ENCODE measurements around the gene RIT1. TPM values are rescaled to one million over a fixed set of nuclear protein-coding genes. Genes with fewer than 3 reads are reported as not detected.

Gene RIT1
- total RNA-seq, 1 experiment from 2014 or later = 26.4 TPM

GRCh38 chr1:155898888-155899287 lies 12.3 kb downstream of the RIT1 start:
- H2BK15ac ChIP-seq (ENCODE audit: low read depth, low read length) = no peak overlapping the region
- no peaks in the 10 kb centered on the region for H3K9me3 ChIP-seq (ENCODE audit: control insufficient read depth, low read depth, low read length)
- H3T11ph ChIP-seq (ENCODE audit: low read length) = no peak overlapping the region
- H2BK5ac ChIP-seq (ENCODE audit: insufficient read length, low read length) = no peak overlapping the region
- H3K79me2 ChIP-seq (ENCODE audit: insufficient read depth, low read length) = no peaks in the 10 kb centered on the region
- H2BK120ac ChIP-seq (ENCODE audit: low read depth, low read length, poor library complexity, severe bottlenecking) = no peak overlapping the region
- Mint-ChIP-seq H3K4me1 (no peaks in the 10 kb centered on the region), H3K27ac (no peak overlapping the region), H3K4me3 (no peak overlapping the region), H3K27me3 (ENCODE audit: low read depth) (no peaks in the 10 kb centered on the region), H3K9me3 (no peaks in the 10 kb centered on the region), H3K36me3 (ENCODE audit: insufficient read depth in 1 of 3, low read depth in 3 of 3) (peaks cover 19 to 52% (median 51%) of the 10 kb centered on the region in 3 experiments; a peak in 6 of 7 replicates)
- no peak overlapping the region for H2AK5ac ChIP-seq (ENCODE audit: insufficient read length, low read length)
- no peaks in the 10 kb centered on the region for H3K79me1 ChIP-seq (ENCODE audit: insufficient read depth, low read depth, low read length, poor library complexity, severe bottlenecking)
- H3K9ac ChIP-seq (ENCODE audit: extremely low read depth, insufficient read length, low read length) = no peak overlapping the region
- no peak overlapping the region for H3K23ac ChIP-seq (ENCODE audit: insufficient read length, low read depth, low read length)
- no peak overlapping the region for H2BK20ac ChIP-seq (ENCODE audit: low read depth, low read length, poor library complexity, severe bottlenecking)
- no peak overlapping the region for H3K27ac ChIP-seq (ENCODE audit: insufficient read length, low read depth, low read length)
- no peak overlapping the region for H2AFZ ChIP-seq (ENCODE audit: low read length)
- H3K27me3 ChIP-seq (ENCODE audit: insufficient read depth, low read length) = no peaks in the 10 kb centered on the region
- no peak overlapping the region for H3K4me2 ChIP-seq (ENCODE audit: insufficient read depth, insufficient read length, low read length)
- H3K4me1 ChIP-seq (ENCODE audit: insufficient read depth, low read length) = no peaks in the 10 kb centered on the region
- no peak overlapping the region for H4K8ac ChIP-seq (replicated peaks; ENCODE audit: insufficient read length, low read depth, low read length)
- no CpG with 5 or more reads among the region's 2 CpGs for WGBS (ENCODE audit: extremely low coverage, insufficient read length, low lambda C conversion rate)
- H4K91ac ChIP-seq (ENCODE audit: insufficient read length, low read depth, low read length) = no peak overlapping the region
- TF ChIP-seq CTCF (conservative IDR thresholded peaks at IDR 0.05) = no peak
- H3K4ac ChIP-seq (ENCODE audit: low read depth, low read length) = no peak overlapping the region
- no peak overlapping the region for H4K5ac ChIP-seq (ENCODE audit: insufficient read length, low read depth, low read length)
- H3K56ac ChIP-seq (ENCODE audit: insufficient read length, low read depth, low read length) = no peak overlapping the region
- no peak for DNase-seq
- H3K23me2 ChIP-seq (ENCODE audit: insufficient read length, low read depth, low read length, poor library complexity, severe bottlenecking) = no peaks in the 10 kb centered on the region
- H3K14ac ChIP-seq (ENCODE audit: insufficient read depth, low read length) = no peak overlapping the region
- no peak overlapping the region for H3K18ac ChIP-seq (ENCODE audit: insufficient read length, low read depth, low read length)
- no peak overlapping the region for H2BK12ac ChIP-seq (ENCODE audit: insufficient read length, low read depth, low read length)
- H4K20me1 ChIP-seq (ENCODE audit: control insufficient read depth, insufficient read depth, insufficient read length) = no peaks in the 10 kb centered on the region
